ENCODE data around the gene YLPM1.

YLPM1 gene

GRCh38 chr14:74840603-74841030, 77.5 kb downstream of the YLPM1 start:
- CTCF ChIA-PET = interaction anchor here (3.5 to 4.7 kb wide), 2 partner anchors 13 to 21 kb away, joined by 21 to 24 read pairs; no protein-coding TSS in a partner anchor
- no peak for DNase-seq
- no peaks in the 10 kb centered on the region for H3K9me3 ChIP-seq (ENCODE audit: control extremely low read depth in 1 of 5, control insufficient read depth in 4 of 5, insufficient read depth in 2 of 5, low read depth in 1 of 5, low read length in 4 of 5)
- no peak overlapping the region for H3K27ac ChIP-seq (ENCODE audit: insufficient read depth in 1 of 2, low read depth in 1 of 2, low read length in 2 of 2, poor library complexity in 1 of 2, severe bottlenecking in 2 of 2)
- no peaks in the 10 kb centered on the region for H3K27me3 ChIP-seq (replicated peaks in 2 of 5; ENCODE audit: control insufficient read depth in 4 of 5, insufficient read depth in 5 of 5, low read length in 4 of 5)
- no peak overlapping the region for H3K4me3 ChIP-seq (ENCODE audit: control insufficient read depth in 1 of 7, extremely low read depth in 1 of 7, insufficient read depth in 4 of 7, low read depth in 2 of 7, low read length in 6 of 7)
- peaks cover 17 to 41% (median 28%) of the 10 kb centered on the region in 4 experiments for H3K4me1 ChIP-seq (ENCODE audit: control extremely low read depth in 1 of 4, control insufficient read depth in 4 of 4, insufficient read depth in 4 of 4, low read length in 3 of 4)
- 100% methylated on average over 4 of the region's 5 CpGs for WGBS (ENCODE audit: insufficient coverage)
- H3K36me3 ChIP-seq (ENCODE audit: control insufficient read depth in 4 of 4, insufficient read depth in 4 of 4, low read length in 3 of 4) = peaks cover 0 to 11% (median 9%) of the 10 kb centered on the region in 4 experiments
- POLR2A ChIA-PET = no interaction called here

- Histone ChIP-seq H3K4me3 (ENCODE audit: control insufficient read depth in 1 of 7, extremely low read depth in 1 of 7, insufficient read depth in 4 of 7, low read depth in 2 of 7, low read length in 6 of 7) (no peak overlapping the region), H3K27ac (ENCODE audit: insufficient read depth in 1 of 2, low read depth in 1 of 2, low read length in 2 of 2, poor library complexity in 1 of 2, severe bottlenecking in 2 of 2) (no peak overlapping the region), H3K9me3 (ENCODE audit: control extremely low read depth in 1 of 5, control insufficient read depth in 4 of 5, insufficient read depth in 2 of 5, low read depth in 1 of 5, low read length in 4 of 5) (no peaks in the 10 kb centered on the region), H3K27me3 (replicated peaks in 2 of 5; ENCODE audit: control insufficient read depth in 4 of 5, insufficient read depth in 5 of 5, low read length in 4 of 5) (no peaks in the 10 kb centered on the region), H3K36me3 (ENCODE audit: control insufficient read depth in 4 of 4, insufficient read depth in 4 of 4, low read length in 3 of 4) (peaks cover 0 to 10% (median 7%) of the 10 kb centered on the region in 4 experiments), H3K4me1 (ENCODE audit: control extremely low read depth in 1 of 4, control insufficient read depth in 4 of 4, insufficient read depth in 4 of 4, low read length in 3 of 4) (peaks cover 8 to 33% (median 19%) of the 10 kb centered on the region in 4 experiments)
- WGBS (ENCODE audit: insufficient coverage) = 58% methylated on average over 3 of the region's 4 CpGs
- ChIA-PET POLR2A (no interaction called here), CTCF (interaction anchor here (0.8 to 4.7 kb wide), 9 partner anchors 12 to 79 kb away, joined by 3 to 24 read pairs (median 4); partner anchors contain the start of genes PROX2 and YLPM1)
- DNase-seq = peak in 2 of 3 donors; percentile 79 to 86
These were observed 78.4 kb downstream of the YLPM1 start for GRCh38 chr14:74841230-74842207.

- Histone ChIP-seq H3K27me3 (replicated peaks in 2 of 5; ENCODE audit: control insufficient read depth in 4 of 5, insufficient read depth in 5 of 5, low read length in 4 of 5) (no peaks in the 10 kb centered on the region), H3K9me3 (ENCODE audit: control extremely low read depth in 1 of 5, control insufficient read depth in 4 of 5, insufficient read depth in 2 of 5, low read depth in 1 of 5, low read length in 4 of 5) (no peaks in the 10 kb centered on the region), H3K36me3 (ENCODE audit: control insufficient read depth in 4 of 4, insufficient read depth in 4 of 4, low read length in 3 of 4) (peaks cover 0 to 8% (median 3%) of the 10 kb centered on the region in 4 experiments), H3K27ac (ENCODE audit: insufficient read depth in 1 of 2, low read depth in 1 of 2, low read length in 2 of 2, poor library complexity in 1 of 2, severe bottlenecking in 2 of 2) (no peak overlapping the region), H3K4me3 (ENCODE audit: control insufficient read depth in 1 of 7, extremely low read depth in 1 of 7, insufficient read depth in 4 of 7, low read depth in 2 of 7, low read length in 6 of 7) (no peak overlapping the region), H3K4me1 (ENCODE audit: control extremely low read depth in 1 of 4, control insufficient read depth in 4 of 4, insufficient read depth in 4 of 4, low read length in 3 of 4) (peaks cover 0 to 18% (median 4%) of the 10 kb centered on the region in 4 experiments)
- POLR2A ChIA-PET = no interaction called here
- DNase-seq = no peak
- CTCF ChIA-PET = interaction anchor here (3.5 kb wide), 1 partner anchor 18 kb away, joined by 16 read pairs; no protein-coding TSS in a partner anchor
These were observed 80.5 kb downstream of the YLPM1 start for GRCh38 chr14:74843653-74844052.

- Histone ChIP-seq H3K4me1 (ENCODE audit: control extremely low read depth in 1 of 4, control insufficient read depth in 4 of 4, insufficient read depth in 4 of 4, low read length in 3 of 4) (peaks cover 0 to 13% (median under 1%) of the 10 kb centered on the region in 4 experiments), H3K27ac (ENCODE audit: insufficient read depth in 1 of 2, low read depth in 1 of 2, low read length in 2 of 2, poor library complexity in 1 of 2, severe bottlenecking in 2 of 2) (no peak overlapping the region), H3K36me3 (ENCODE audit: control insufficient read depth in 4 of 4, insufficient read depth in 4 of 4, low read length in 3 of 4) (peaks cover 0 to 2% (median under 1%) of the 10 kb centered on the region in 4 experiments), H3K4me3 (ENCODE audit: control insufficient read depth in 1 of 7, extremely low read depth in 1 of 7, insufficient read depth in 4 of 7, low read depth in 2 of 7, low read length in 6 of 7) (no peak overlapping the region), H3K9me3 (ENCODE audit: control extremely low read depth in 1 of 5, control insufficient read depth in 4 of 5, insufficient read depth in 2 of 5, low read depth in 1 of 5, low read length in 4 of 5) (no peaks in the 10 kb centered on the region), H3K27me3 (replicated peaks in 2 of 5; ENCODE audit: control insufficient read depth in 4 of 5, insufficient read depth in 5 of 5, low read length in 4 of 5) (no peaks in the 10 kb centered on the region)
- ChIA-PET CTCF (interaction anchor here (0.6 to 3.5 kb wide), 4 partner anchors 10 to 409 kb away, joined by 3 to 16 read pairs (median 9); no protein-coding TSS in a partner anchor), POLR2A (no interaction called here)
- 94% methylated on average over 3 of the region's 3 CpGs for WGBS (ENCODE audit: insufficient coverage)
- DNase-seq = no peak
These were observed 83.1 kb downstream of the YLPM1 start for GRCh38 chr14:74846168-74846567.

- no peak overlapping the region for H3K27ac ChIP-seq (ENCODE audit: insufficient read depth in 1 of 2, low read depth in 1 of 2, low read length in 2 of 2, poor library complexity in 1 of 2, severe bottlenecking in 2 of 2)
- POLR2A ChIA-PET = interaction anchor here (0.5 kb wide), 1 partner anchor 35 kb away, joined by 3 read pairs; no protein-coding TSS in a partner anchor
- WGBS (ENCODE audit: insufficient coverage) = 100% methylated on average over 1 of the region's 1 CpG
These were observed 84.0 kb downstream of the YLPM1 start for GRCh38 chr14:74846968-74847665.

GRCh38 chr14:74848768-74849167, 85.7 kb downstream of the YLPM1 start:
- ChIA-PET POLR2A (no interaction called here), CTCF (interaction anchor here (0.9 to 22.1 kb wide), 3 partner anchors 12 to 60 kb away, joined by 3 to 498 read pairs (median 64); no protein-coding TSS in a partner anchor)
- Histone ChIP-seq H3K27ac (ENCODE audit: insufficient read depth in 1 of 2, low read depth in 1 of 2, low read length in 2 of 2, poor library complexity in 1 of 2, severe bottlenecking in 2 of 2) (no peak overlapping the region), H3K27me3 (replicated peaks in 2 of 5; ENCODE audit: control insufficient read depth in 4 of 5, insufficient read depth in 5 of 5, low read length in 4 of 5) (no peaks in the 10 kb centered on the region), H3K4me1 (ENCODE audit: control extremely low read depth in 1 of 4, control insufficient read depth in 4 of 4, insufficient read depth in 4 of 4, low read length in 3 of 4) (peaks cover 0 to 4% (median 2%) of the 10 kb centered on the region in 4 experiments), H3K4me3 (ENCODE audit: control insufficient read depth in 1 of 7, extremely low read depth in 1 of 7, insufficient read depth in 4 of 7, low read depth in 2 of 7, low read length in 6 of 7) (no peak overlapping the region), H3K36me3 (ENCODE audit: control insufficient read depth in 4 of 4, insufficient read depth in 4 of 4, low read length in 3 of 4) (no peaks in the 10 kb centered on the region), H3K9me3 (ENCODE audit: control extremely low read depth in 1 of 5, control insufficient read depth in 4 of 5, insufficient read depth in 2 of 5, low read depth in 1 of 5, low read length in 4 of 5) (no peaks in the 10 kb centered on the region)
- 100% methylated on average over 1 of the region's 2 CpGs for WGBS (ENCODE audit: insufficient coverage)
- DNase-seq = peak in 2 of 3 donors; percentile 24 to 26

More at GRCh38 chr14:74846968-74847665, 84.0 kb downstream of the YLPM1 start:
- no peak for DNase-seq
- Histone ChIP-seq H3K4me1 (ENCODE audit: control extremely low read depth in 1 of 4, control insufficient read depth in 4 of 4, insufficient read depth in 4 of 4, low read length in 3 of 4) (peaks cover 0 to 7% (median 0%) of the 10 kb centered on the region in 4 experiments), H3K36me3 (ENCODE audit: control insufficient read depth in 4 of 4, insufficient read depth in 4 of 4, low read length in 3 of 4) (peaks cover 0 to 2% (median 0%) of the 10 kb centered on the region in 4 experiments), H3K4me3 (ENCODE audit: control insufficient read depth in 1 of 7, extremely low read depth in 1 of 7, insufficient read depth in 4 of 7, low read depth in 2 of 7, low read length in 6 of 7) (no peak overlapping the region), H3K27me3 (replicated peaks in 2 of 5; ENCODE audit: control insufficient read depth in 4 of 5, insufficient read depth in 5 of 5, low read length in 4 of 5) (no peaks in the 10 kb centered on the region), H3K9me3 (ENCODE audit: control extremely low read depth in 1 of 5, control insufficient read depth in 4 of 5, insufficient read depth in 2 of 5, low read depth in 1 of 5, low read length in 4 of 5) (no peaks in the 10 kb centered on the region)
- CTCF ChIA-PET = interaction anchor here (0.9 to 6.6 kb wide), 5 partner anchors 9 to 59 kb away, joined by 3 to 64 read pairs (median 13); no protein-coding TSS in a partner anchor

Measured in common myeloid progenitor, CD34-positive (primary cell).